Thoracic aorta (tissue), 2 donors: ENCODE measurements around the gene GMDS. TPM values are rescaled to one million over a fixed set of nuclear protein-coding genes. Genes with fewer than 3 reads are reported as not detected.
"Not testable (repeated sequence)": the region's sequence is repeated elsewhere in the genome, so short reads cannot be mapped to it uniquely, and the experiment has no call there.

ENCODE experiments used
- ATAC-seq: fragments of 150-250 bp; one replicate; pipeline ENCODE4 v1.8.0; 2017; ENCODE audit warnings: low read depth; ENCODE audit not compliant: insufficient number of reproducible peaks, low FRiP score
- DNase-seq: peaks from one replicate; pipeline ENCODE4 v3.0.0-alpha.2; 2020; ENCODE audit warnings: low spot score
- H3K27ac ChIP-seq, 2 donors: fragments of 200-600 bp; sonication (generic); 1 replicate in 1 of 2; 2 replicates in 1 of 2; pipeline ENCODE4 v1.5.1; 2016; ENCODE audit warnings: mild to moderate bottlenecking in 2 of 2, moderate library complexity in 2 of 2
- H3K27me3 ChIP-seq: fragments of 200-600 bp; sonication (generic); replicated peaks from 2 replicates; pipeline ENCODE4 v1.6.0; 2016; ENCODE audit warnings: mild to moderate bottlenecking; ENCODE audit not compliant: insufficient read depth
- H3K36me3 ChIP-seq: fragments of 200-600 bp; sonication (generic); one replicate; pipeline ENCODE4 v1.5.1; 2016
- H3K4me1 ChIP-seq, 2 donors: fragments of 200-600 bp; sonication (generic); 1 replicate in 1 of 2; 2 replicates in 1 of 2; pipeline versions ENCODE4 v1.5.1 to v1.6.0; 2016; ENCODE audit warnings: low read depth in 2 of 2, mild to moderate bottlenecking in 1 of 2; ENCODE audit not compliant: control insufficient read depth in 1 of 2
- H3K4me3 ChIP-seq: fragments of 200-600 bp; sonication (generic); 2 replicates; pipeline ENCODE4 v1.5.1; 2016; ENCODE audit warnings: mild to moderate bottlenecking
- H3K9me3 ChIP-seq: fragments of 200-600 bp; sonication (generic); 2 replicates; pipeline ENCODE4 v1.5.1; 2016
- CTCF ChIP-seq: fragments of 200-600 bp; sonication (generic); IDR thresholded peaks from one replicate; pipeline ENCODE4 v1.5.1; 2019; ENCODE audit warnings: antibody characterized with exemption
- total RNA-seq, 2 donors: library from RNA; depleted of rRNA; stranded (reverse); fragments of >200 nt; gene quantifications; one replicate each; pipeline versions ENCODE4 v1.1.0 to v1.2.3, GENCODE V29; 2016

Gene GMDS
- total RNA-seq, 2 donors from 2014 or later: 87.8 to 87.9 TPM

DNA sequence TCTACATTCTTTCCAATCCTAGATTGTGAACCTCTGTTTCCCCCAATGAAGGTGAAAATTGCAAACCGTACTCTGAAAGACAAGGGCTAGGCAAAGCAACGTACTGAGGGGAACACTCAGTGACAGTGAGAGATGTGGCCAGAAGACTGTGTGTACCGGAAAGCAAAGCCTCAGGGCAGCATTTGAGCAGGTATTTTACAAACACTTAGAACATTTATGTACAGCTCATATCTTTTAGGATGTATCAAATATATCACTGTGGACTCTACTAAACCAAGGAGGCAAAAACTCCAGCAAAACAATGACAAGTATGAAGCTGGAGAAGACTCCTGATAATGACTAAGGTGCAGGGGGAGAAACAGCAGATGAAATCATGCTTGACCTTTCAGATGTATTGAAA lies 398.8 kb downstream of the GMDS start:
- no peak for DNase-seq
- Histone ChIP-seq H3K4me1 (peaks cover 0 to 17% of the 10 kb centered on the region in 2 donors), H3K36me3 (no peaks in the 10 kb centered on the region), H3K27ac (no peak overlapping the region), H3K9me3 (no peaks in the 10 kb centered on the region), H3K27me3 (no peaks in the 10 kb centered on the region), H3K4me3 (no peak overlapping the region)
- no peak for TF ChIP-seq CTCF
- no peak for ATAC-seq

GRCh38 chr6:1845543-1845942 lies 399.9 kb downstream of the GMDS start:
- not testable (repeated sequence) for H3K4me3 ChIP-seq, H3K27me3 ChIP-seq, H3K27ac ChIP-seq, DNase-seq, H3K36me3 ChIP-seq, ATAC-seq, H3K9me3 ChIP-seq
- peaks cover 0 to 27% of the 10 kb centered on the region in 2 donors for H3K4me1 ChIP-seq

GRCh38 chr6:1842334-1842733 lies 403.1 kb downstream of the GMDS start:
- TF ChIP-seq CTCF: no peak
- Histone ChIP-seq H3K4me3 (no peak overlapping the region), H3K27ac (peak overlapping the region; percentile 53 to 81), H3K27me3 (no peaks in the 10 kb centered on the region), H3K4me1 (peaks cover 5 to 52% of the 10 kb centered on the region in 2 donors), H3K36me3 (no peaks in the 10 kb centered on the region), H3K9me3 (no peaks in the 10 kb centered on the region)
- DNase-seq (no peak), ATAC-seq (no peak)

DNA sequence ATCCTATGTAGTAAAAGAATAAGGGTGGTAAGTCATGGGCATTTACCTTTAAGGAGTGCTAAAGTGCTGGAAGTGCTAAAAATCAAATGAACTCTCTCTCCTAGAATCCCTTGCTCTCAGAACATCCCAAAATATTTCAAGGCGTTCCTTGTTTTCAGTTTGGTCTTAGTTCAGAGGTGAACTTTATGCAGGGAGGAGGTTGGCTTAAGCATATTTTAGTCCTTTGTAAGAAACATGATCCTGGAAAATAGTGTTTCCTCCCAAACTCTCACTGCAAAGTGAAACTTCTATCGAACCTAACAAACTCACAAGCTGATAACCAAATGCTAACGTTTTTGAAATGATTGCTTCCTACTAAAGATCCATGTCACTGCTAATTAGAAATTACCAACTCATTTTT lies 404.3 kb downstream of the GMDS start:
- H3K4me1 ChIP-seq: peaks cover 5 to 52% of the 10 kb centered on the region in 2 donors
- no peaks in the 10 kb centered on the region for H3K36me3 ChIP-seq
- DNase-seq (no peak), ATAC-seq (peak; percentile 6)
- H3K27ac ChIP-seq: peak overlapping the region; percentile 61 to 81
- no peaks in the 10 kb centered on the region for H3K9me3 ChIP-seq
- TF ChIP-seq CTCF: no peak
- peak overlapping the region; percentile 59 for H3K4me3 ChIP-seq
- no peaks in the 10 kb centered on the region for H3K27me3 ChIP-seq

DNA sequence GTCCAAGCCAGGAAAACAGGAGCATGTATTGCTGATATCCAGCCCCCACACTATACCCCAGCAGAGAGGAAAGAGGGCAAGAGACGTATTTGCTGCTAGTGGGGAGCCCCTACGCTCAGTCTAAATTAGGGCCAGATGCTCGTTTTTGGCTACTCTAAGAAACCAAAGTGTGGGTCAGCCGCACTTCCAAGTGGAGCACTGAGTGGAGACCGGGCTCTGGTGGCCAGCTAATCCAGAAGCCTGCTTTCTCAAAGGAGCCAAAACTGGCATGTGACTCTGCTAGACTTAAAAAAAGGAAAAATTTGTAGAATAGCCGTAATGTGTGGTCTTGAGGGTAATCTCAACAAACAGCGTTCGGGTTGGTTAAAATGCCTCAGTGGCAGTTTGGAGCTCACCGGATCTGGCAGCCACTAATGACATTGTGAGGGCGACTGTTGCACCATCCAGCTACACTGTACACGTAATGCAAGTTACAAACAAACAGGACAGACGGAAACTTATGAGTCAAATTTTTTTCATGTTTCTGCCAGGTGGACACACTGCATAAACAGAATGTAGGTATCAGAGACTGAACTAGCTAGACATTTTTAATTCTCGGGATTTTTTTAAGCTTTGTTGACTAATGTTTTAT lies 404.8 kb downstream of the GMDS start:
- ATAC-seq (peak; percentile 46), DNase-seq (no peak)
- TF ChIP-seq CTCF: no peak
- no peaks in the 10 kb centered on the region for H3K36me3 ChIP-seq
- H3K9me3 ChIP-seq: no peaks in the 10 kb centered on the region
- peak overlapping the region; percentile 61 to 81 for H3K27ac ChIP-seq
- peaks cover 5 to 52% of the 10 kb centered on the region in 2 donors for H3K4me1 ChIP-seq
- H3K4me3 ChIP-seq: peak overlapping the region; percentile 59
- H3K27me3 ChIP-seq: no peaks in the 10 kb centered on the region

GRCh38 chr6:1839361-1839760 lies 406.0 kb downstream of the GMDS start:
- ATAC-seq (no peak), DNase-seq (no peak)
- TF ChIP-seq CTCF: no peak
- Histone ChIP-seq H3K4me3 (no peak overlapping the region), H3K27me3 (no peaks in the 10 kb centered on the region), H3K36me3 (no peaks in the 10 kb centered on the region), H3K27ac (peak overlapping the region in 1 of 2 donors; percentile 35), H3K4me1 (peaks cover 5 to 52% of the 10 kb centered on the region in 2 donors), H3K9me3 (no peaks in the 10 kb centered on the region)
